GM20431 (cell line): ENCODE results near the gene AMPD3.
"Not testable (repeated sequence)": the region's sequence is repeated elsewhere in the genome, so short reads cannot be mapped to it uniquely, and the experiment has no call there.

ENCODE experiments used
- in situ Hi-C: fragments of 300-500 bp; cut with MseI, MboI; formaldehyde crosslinking; loops from one replicate; pipeline ENCODE4 v1.15.0; 2020; ENCODE audit warnings: low sequenced_read_pairs; ENCODE audit not compliant: unreplicated experiment

Gene AMPD3

GRCh38 chr11:10436224-10436623, 18.8 kb upstream of the AMPD3 start:
- in situ Hi-C loops, result no loop called here

- in situ Hi-C loops, result not testable (repeated sequence)
These were observed 18.4 kb upstream of the AMPD3 start for GRCh38 chr11:10436683-10437082.

- in situ Hi-C loops, result no loop called here
These were observed 16.6 kb upstream of the AMPD3 start for GRCh38 chr11:10438458-10438857.

- in situ Hi-C loops, result no loop called here
These were observed 15.7 kb upstream of the AMPD3 start for GRCh38 chr11:10439351-10439750.

- in situ Hi-C loops, result no loop called here
These were observed 15.1 kb upstream of the AMPD3 start for GRCh38 chr11:10439924-10440323.

- in situ Hi-C loops, result no loop called here
These were observed 14.7 kb upstream of the AMPD3 start for GRCh38 chr11:10440401-10440800.

GRCh38 chr11:10441091-10441490, 14.0 kb upstream of the AMPD3 start:
- in situ Hi-C loops, result no loop called here

GRCh38 chr11:10441652-10442503, 13.2 kb upstream of the AMPD3 start:
- in situ Hi-C loops, result no loop called here

GRCh38 chr11:10443152-10443551, 11.9 kb upstream of the AMPD3 start:
- in situ Hi-C loops, result no loop called here

GRCh38 chr11:10443721-10444235, 11.3 kb upstream of the AMPD3 start:
- in situ Hi-C loops, result no loop called here

- in situ Hi-C loops, result no loop called here
These were observed 10.2 kb upstream of the AMPD3 start for GRCh38 chr11:10444725-10445315.

- in situ Hi-C loops, result no loop called here
These were observed 7.6 kb upstream of the AMPD3 start for GRCh38 chr11:10447445-10447844.

- in situ Hi-C loops, result no loop called here
These were observed 4.3 kb upstream of the AMPD3 start for GRCh38 chr11:10450462-10451425.

GRCh38 chr11:10451426-10452116, 3.5 kb upstream of the AMPD3 start:
- in situ Hi-C loops, result no loop called here

- in situ Hi-C loops, result no loop called here
These were observed 2.8 kb upstream of the AMPD3 start for GRCh38 chr11:10452211-10452767.

- in situ Hi-C loops, result no loop called here
These were observed 1.8 kb upstream of the AMPD3 start for GRCh38 chr11:10453261-10453660.

GRCh38 chr11:10455637-10456487, 798 bp downstream of the AMPD3 start:
- in situ Hi-C loops, result no loop called here

GRCh38 chr11:10456519-10456918, 1.5 kb downstream of the AMPD3 start:
- in situ Hi-C loops, result no loop called here

GRCh38 chr11:10457901-10458300, 2.8 kb downstream of the AMPD3 start:
- in situ Hi-C loops, result no loop called here
